Naive thymus-derived CD4-positive, alpha-beta T cell (primary cell): ENCODE data around the gene TMEM120A. TPM values are rescaled to one million over a fixed set of nuclear protein-coding genes. Genes with fewer than 3 reads are reported as not detected.
"Not testable (repeated sequence)": the region's sequence is repeated elsewhere in the genome, so short reads cannot be mapped to it uniquely, and the experiment has no call there.

Source experiments
- ATAC-seq: fragments of 150-1000 bp; cut with Tn5 transposase; 2 replicates; pipeline ENCODE4 v1.10.0; 2021; ENCODE audit warnings: mild to moderate bottlenecking, moderate library complexity
- CTCF ChIA-PET: fragments of 350-600 bp; sonication (Branson Sonifier 250); formaldehyde crosslinking; loops from one replicate; lab custom pipeline; 2021; ENCODE audit warnings: antibody characterized with exemption; lab: Charles Lee
- POLR2A ChIA-PET: fragments of 350-600 bp; sonication (Branson Sonifier 250); formaldehyde crosslinking; loops from one replicate; lab custom pipeline; 2021; ENCODE audit warnings: antibody characterized with exemption, inconsistent platforms; lab: Charles Lee
- DNase-seq, 9 donors: peaks; one replicate each; pipeline versions ENCODE4 v3.0.0 to v3.0.0-alpha.2; 2020 to 2022; ENCODE audit warnings: mixed read lengths in 1 of 9
- H3K27ac ChIP-seq: one replicate; pipeline ENCODE4 v1.7.0; 2013; ENCODE audit warnings: mild to moderate bottlenecking, low read depth, low read length, moderate library complexity
- H3K27me3 ChIP-seq, 2 donors: one replicate each; pipeline ENCODE4 v1.7.0; 2013; ENCODE audit warnings: low read length in 2 of 2, mild to moderate bottlenecking in 2 of 2, moderate library complexity in 2 of 2; ENCODE audit not compliant: control insufficient read depth in 2 of 2, insufficient read depth in 2 of 2
- H3K36me3 ChIP-seq, 3 experiments: 1 replicate in 2 of 3; 2 replicates in 1 of 3; pipeline ENCODE4 v1.7.0; 2013; ENCODE audit warnings: low read length in 3 of 3, mild to moderate bottlenecking in 3 of 3, moderate library complexity in 1 of 3; ENCODE audit not compliant: insufficient read depth in 3 of 3, control insufficient read depth in 2 of 3
- H3K4me1 ChIP-seq, 2 donors: one replicate each; pipeline ENCODE4 v1.7.0; 2013; ENCODE audit warnings: low read length in 2 of 2, mild to moderate bottlenecking in 2 of 2, moderate library complexity in 1 of 2; ENCODE audit not compliant: control insufficient read depth in 2 of 2, insufficient read depth in 2 of 2
- H3K4me3 ChIP-seq: 2 replicates; pipeline ENCODE4 v1.7.0; 2013; ENCODE audit warnings: mild to moderate bottlenecking, low read length
- H3K9me3 ChIP-seq, 3 experiments: 1 replicate in 2 of 3; 2 replicates in 1 of 3; pipeline ENCODE4 v1.7.0; 2013; ENCODE audit warnings: low read length in 3 of 3; ENCODE audit not compliant: control insufficient read depth in 2 of 3
- H3K27ac Mint-ChIP-seq, 9 donors: one replicate each; pipeline ENCODE4 v1.8.0; 2020 to 2022; ENCODE audit warnings: mixed read lengths in 9 of 9, mild to moderate bottlenecking in 8 of 9, moderate library complexity in 5 of 9, inconsistent platforms in 2 of 9
- H3K27me3 Mint-ChIP-seq, 5 donors: one replicate each; pipeline ENCODE4 v1.8.0; 2021 to 2022; ENCODE audit warnings: mixed read lengths in 5 of 5, mild to moderate bottlenecking in 1 of 5
- H3K36me3 Mint-ChIP-seq, 5 donors: one replicate each; pipeline ENCODE4 v1.8.0; 2020 to 2022; ENCODE audit warnings: mixed read lengths in 5 of 5, mild to moderate bottlenecking in 3 of 5, inconsistent platforms in 1 of 5
- H3K4me1 Mint-ChIP-seq, 7 donors: one replicate each; pipeline ENCODE4 v1.8.0; 2020 to 2022; ENCODE audit warnings: mixed read lengths in 7 of 7, mild to moderate bottlenecking in 3 of 7, inconsistent platforms in 1 of 7
- H3K4me3 Mint-ChIP-seq, 10 donors: one replicate each; pipeline ENCODE4 v1.8.0; 2020 to 2022; ENCODE audit warnings: mild to moderate bottlenecking in 10 of 10, mixed read lengths in 10 of 10, moderate library complexity in 6 of 10, inconsistent platforms in 2 of 10
- H3K9me3 Mint-ChIP-seq, 11 donors: one replicate each; pipeline ENCODE4 v1.8.0; 2020 to 2022; ENCODE audit warnings: mixed read lengths in 11 of 11, mild to moderate bottlenecking in 4 of 11, inconsistent platforms in 1 of 11, moderate library complexity in 1 of 11
- intact Hi-C, 2 donors: fragments of 100-400 bp; cut with micrococcal nuclease; formaldehyde crosslinking; loops; one replicate each; pipeline ENCODE4 v1.15.1; 2023
- polyA plus RNA-seq, 2 donors: library from polyadenylated mRNA; unstranded; fragments of 300-500 nt; fragmentation: Illumina TruSeq; gene quantifications; one replicate each; pipeline ENCODE4 v1.2.3, GENCODE V29; 2021
- total RNA-seq, 6 experiments: library from RNA in 5 of 6; stranded (reverse) in 5 of 6; gene quantifications; 1 replicate in 5 of 6; 2 replicates in 1 of 6; pipeline ENCODE4 v1.2.3 and lab custom pipeline; 2021 to 2026

Gene TMEM120A
- total and polyA plus RNA-seq, 7 experiments from 2014 or later, result 19.1 to 38.6 (median 25.2) TPM

- H3K4me3 ChIP-seq, result no peak overlapping the region
- POLR2A ChIA-PET, result interaction anchor here (0.5 to 1.4 kb wide), 3 partner anchors 37 to 133 kb away, joined by 3 to 5 read pairs (median 3); partner anchors contain the start of genes MDH2 and STYXL1
- H3K4me1 ChIP-seq, result peaks cover 15 to 25% of the 10 kb centered on the region in 2 donors
- H3K27ac ChIP-seq, result no peak overlapping the region
- Mint-ChIP-seq H3K4me1 (peaks cover 22 to 37% (median 29%) of the 10 kb centered on the region in 7 donors), H3K36me3 (peaks cover 5 to 28% (median 18%) of the 10 kb centered on the region in 5 donors), H3K27ac (peak overlapping the region in 6 of 9 donors; percentile 43 to 91 (median 70)), H3K9me3 (no peaks in the 10 kb centered on the region), H3K27me3 (peaks cover 0 to 2% (median 0%) of the 10 kb centered on the region in 5 donors), H3K4me3 (peak overlapping the region; percentile 58 to 85 (median 80))
- intact Hi-C loops, result loop anchor here (1.0 to 5.0 kb wide), 4 partner anchors 16 to 133 kb away; partner anchors contain the start of genes TMEM120A (in 2 of the 2), POR (in 1 of the 2), RHBDD2 (in 1 of the 2) and STYXL1 (in 1 of the 2)
- no peak for ATAC-seq
- CTCF ChIA-PET, result interaction anchor here (0.7 to 2.0 kb wide), 3 partner anchors 8 to 139 kb away, joined by 3 to 8 read pairs (median 5); no protein-coding TSS in a partner anchor
- no peaks in the 10 kb centered on the region for H3K27me3 ChIP-seq
- no peak for DNase-seq
- no peaks in the 10 kb centered on the region for H3K9me3 ChIP-seq
- peaks cover 0 to 5% (median 0%) of the 10 kb centered on the region in 3 experiments for H3K36me3 ChIP-seq
These were observed 15.5 kb upstream of the TMEM120A start for GRCh38 chr7:76009672-76010600.

- no peak overlapping the region for H3K27ac ChIP-seq
- peak in 1 of 9 donors; percentile 38 for DNase-seq
- no peak for ATAC-seq
- peak overlapping the region in 8 of 10 donors; percentile 1 to 85 (median 65) for H3K4me3 Mint-ChIP-seq
- H3K4me1 Mint-ChIP-seq, result peaks cover 22 to 37% (median 29%) of the 10 kb centered on the region in 7 donors
- intact Hi-C loops, result loop anchor here in 1 of 2 donors (2.0 to 5.0 kb wide), 3 partner anchors 39 to 131 kb away; partner anchors contain the start of genes POR, RHBDD2 and STYXL1
- H3K4me1 ChIP-seq, result peaks cover 15 to 25% of the 10 kb centered on the region in 2 donors
- no peaks in the 10 kb centered on the region for H3K9me3 ChIP-seq
- H3K36me3 Mint-ChIP-seq, result peaks cover 5 to 25% (median 13%) of the 10 kb centered on the region in 5 donors
- ChIA-PET POLR2A (interaction anchor here (0.6 to 1.1 kb wide), 4 partner anchors 12 to 172 kb away, joined by 3 to 4 read pairs (median 3); no protein-coding TSS in a partner anchor), CTCF (no interaction called here)
- no peaks in the 10 kb centered on the region for H3K27me3 ChIP-seq
- no peaks in the 10 kb centered on the region for H3K9me3 Mint-ChIP-seq
- H3K27ac Mint-ChIP-seq, result peak overlapping the region in 6 of 9 donors; percentile 6 to 91 (median 58)
- peaks cover 0 to 2% (median 0%) of the 10 kb centered on the region in 5 donors for H3K27me3 Mint-ChIP-seq
- H3K36me3 ChIP-seq, result peaks cover 0 to 14% (median 4%) of the 10 kb centered on the region in 3 experiments
- no peak overlapping the region for H3K4me3 ChIP-seq
These were observed 13.8 kb upstream of the TMEM120A start for GRCh38 chr7:76008156-76008687.

GRCh38 chr7:76005004-76005403 is 10.6 kb upstream of the TMEM120A start:
- H3K9me3 Mint-ChIP-seq, POLR2A ChIA-PET, H3K4me3 ChIP-seq, H3K4me3 Mint-ChIP-seq, ATAC-seq, DNase-seq, CTCF ChIA-PET, H3K27me3 ChIP-seq, H3K27me3 Mint-ChIP-seq, H3K27ac ChIP-seq, H3K9me3 ChIP-seq: not testable (repeated sequence)
- Mint-ChIP-seq H3K4me1 (peaks cover 18 to 20% (median 20%) of the 10 kb centered on the region in 7 donors), H3K36me3 (peaks cover 5 to 27% (median 10%) of the 10 kb centered on the region in 5 donors), H3K27ac (peak overlapping the region in 1 of 9 donors; percentile 48)
- H3K36me3 ChIP-seq, result peaks cover 0 to 27% (median 4%) of the 10 kb centered on the region in 3 experiments
- peaks cover 15 to 20% of the 10 kb centered on the region in 2 donors for H3K4me1 ChIP-seq
- intact Hi-C loops, result loop anchor here in 1 of 2 donors (5.0 kb wide), 1 partner anchor 128 kb away; the partner anchor contains the start of gene RHBDD2

GRCh38 chr7:76003351-76003750 is 9.0 kb upstream of the TMEM120A start:
- Mint-ChIP-seq H3K27ac (no peak overlapping the region), H3K27me3 (no peaks in the 10 kb centered on the region), H3K4me3 (no peak overlapping the region), H3K9me3 (no peaks in the 10 kb centered on the region), H3K4me1 (peaks cover 2 to 4% (median 4%) of the 10 kb centered on the region in 7 donors), H3K36me3 (peaks cover 5 to 32% (median 14%) of the 10 kb centered on the region in 5 donors)
- peaks cover 0 to 27% (median 4%) of the 10 kb centered on the region in 3 experiments for H3K36me3 ChIP-seq
- intact Hi-C loops, result no loop called here
- no peak for DNase-seq
- no peak overlapping the region for H3K4me3 ChIP-seq
- H3K27ac ChIP-seq, result no peak overlapping the region
- H3K9me3 ChIP-seq, result no peaks in the 10 kb centered on the region
- CTCF ChIA-PET, result interaction anchor here (1.6 kb wide), 1 partner anchor 17 kb away, joined by 4 read pairs; no protein-coding TSS in a partner anchor
- no peak for ATAC-seq
- POLR2A ChIA-PET, result interaction anchor here (0.5 to 1.2 kb wide), 2 partner anchors 10 to 127 kb away, joined by 3 to 4 read pairs; no protein-coding TSS in a partner anchor
- H3K27me3 ChIP-seq, result no peaks in the 10 kb centered on the region
- H3K4me1 ChIP-seq, result peaks cover 3 to 4% of the 10 kb centered on the region in 2 donors

- ATAC-seq (no peak), DNase-seq (no peak)
- no peaks in the 10 kb centered on the region for H3K4me1 Mint-ChIP-seq
- POLR2A ChIA-PET, result interaction anchor here (0.5 to 1.2 kb wide), 3 partner anchors 9 to 126 kb away, joined by 3 to 4 read pairs (median 3); no protein-coding TSS in a partner anchor
- Histone ChIP-seq H3K27ac (no peak overlapping the region), H3K4me1 (no peaks in the 10 kb centered on the region), H3K36me3 (peaks cover 0 to 27% (median 4%) of the 10 kb centered on the region in 3 experiments), H3K4me3 (no peak overlapping the region), H3K27me3 (no peaks in the 10 kb centered on the region), H3K9me3 (no peaks in the 10 kb centered on the region)
- H3K4me3 Mint-ChIP-seq, result no peak overlapping the region
- peaks cover 5 to 30% (median 14%) of the 10 kb centered on the region in 5 donors for H3K36me3 Mint-ChIP-seq
- H3K27me3 Mint-ChIP-seq, result no peaks in the 10 kb centered on the region
- intact Hi-C loops, result no loop called here
- CTCF ChIA-PET, result interaction anchor here (1.3 to 1.6 kb wide), 2 partner anchors 8 to 17 kb away, joined by 3 to 4 read pairs; no protein-coding TSS in a partner anchor
- H3K27ac Mint-ChIP-seq, result no peak overlapping the region
- no peaks in the 10 kb centered on the region for H3K9me3 Mint-ChIP-seq
These were observed 8.4 kb upstream of the TMEM120A start for GRCh38 chr7:76002822-76003221.

GRCh38 chr7:76002139-76002538 is 7.7 kb upstream of the TMEM120A start:
- H3K27me3 Mint-ChIP-seq, result no peaks in the 10 kb centered on the region
- ATAC-seq, result no peak
- Histone ChIP-seq H3K27me3 (no peaks in the 10 kb centered on the region), H3K9me3 (no peaks in the 10 kb centered on the region), H3K36me3 (peaks cover 0 to 27% (median 4%) of the 10 kb centered on the region in 3 experiments), H3K4me1 (no peaks in the 10 kb centered on the region), H3K27ac (no peak overlapping the region), H3K4me3 (no peak overlapping the region)
- no peak overlapping the region for H3K4me3 Mint-ChIP-seq
- ChIA-PET CTCF (interaction anchor here (1.1 to 1.6 kb wide), 3 partner anchors 8 to 18 kb away, joined by 3 to 4 read pairs (median 4); no protein-coding TSS in a partner anchor), POLR2A (interaction anchor here (0.6 kb wide), 1 partner anchor 125 kb away, joined by 3 read pairs; no protein-coding TSS in a partner anchor)
- peaks cover 5 to 33% (median 14%) of the 10 kb centered on the region in 5 donors for H3K36me3 Mint-ChIP-seq
- DNase-seq, result no peak
- intact Hi-C loops, result no loop called here
- no peaks in the 10 kb centered on the region for H3K9me3 Mint-ChIP-seq
- H3K4me1 Mint-ChIP-seq, result peaks cover 0 to 7% (median 6%) of the 10 kb centered on the region in 7 donors
- no peak overlapping the region for H3K27ac Mint-ChIP-seq
